ENCODE results near the gene LRRC8E.

GRCh38 chr19:7853770-7854128 lies 34.6 kb upstream of the LRRC8E start:
- TF ChIP-seq CTCF (conservative IDR thresholded peaks at IDR 0.05; ENCODE audit: low read depth, low read length), result no peak
- TF ChIP-seq EZH2 (IDR thresholded peaks at IDR 0.05; ENCODE audit: borderline replicate concordance, low read depth, low read length, poor library complexity, severe bottlenecking), result no peak

All from A673 (cell line).